ENCODE data around the gene TTC23L.

Gene TTC23L

DNA sequence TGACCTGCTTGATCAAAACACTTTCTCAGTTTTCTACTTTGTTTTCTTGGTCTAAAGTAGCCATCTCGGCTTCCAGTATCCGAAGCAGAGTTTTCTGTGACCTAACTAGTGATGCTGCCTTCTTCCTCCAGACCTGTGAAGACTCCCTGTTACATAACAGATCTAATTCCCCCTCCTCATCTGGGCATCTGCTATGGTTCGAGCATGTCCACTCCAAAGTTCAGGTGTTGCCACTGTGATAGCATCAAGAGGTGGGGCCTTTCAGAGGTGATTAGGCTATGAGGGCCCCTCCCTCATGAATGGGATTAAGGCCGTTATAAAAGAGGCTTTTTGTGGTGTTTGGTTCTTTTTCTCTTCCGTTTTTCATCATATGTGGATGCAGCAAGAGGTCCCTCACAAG, 20.3 kb downstream of the TTC23L start:
- Histone ChIP-seq H3K79me1 (ENCODE audit: low read depth, low read length) (no peaks in the 10 kb centered on the region), H3K4me1 (ENCODE audit: control insufficient read depth in 2 of 2, insufficient read depth in 1 of 2, low read depth in 1 of 2, low read length in 2 of 2) (peaks cover 0 to 8% of the 10 kb centered on the region in 2 donors), H3K36me3 (replicated peaks in 1 of 2; ENCODE audit: control insufficient read depth in 2 of 2, insufficient read depth in 2 of 2, low read length in 2 of 2) (no peaks in the 10 kb centered on the region), H2AFZ (ENCODE audit: low read length) (no peak overlapping the region), H2BK12ac (ENCODE audit: low read length) (no peak overlapping the region), H2AK5ac (ENCODE audit: low read depth, low read length) (no peak overlapping the region), H4K91ac (ENCODE audit: low read depth, low read length, poor library complexity) (no peak overlapping the region), H4K8ac (ENCODE audit: low read depth, low read length) (no peak overlapping the region), H3K9me3 (replicated peaks in 1 of 2; ENCODE audit: control insufficient read depth in 2 of 2, insufficient read depth in 1 of 2, low read depth in 1 of 2, low read length in 2 of 2) (no peaks in the 10 kb centered on the region), H3K23ac (ENCODE audit: low read depth, low read length, poor library complexity) (no peak overlapping the region), H3K9ac (ENCODE audit: low read depth, low read length, poor library complexity) (no peak overlapping the region), H3K27me3 (ENCODE audit: control insufficient read depth in 3 of 3, insufficient read depth in 3 of 3, low read depth in 1 of 3, low read length in 3 of 3) (no peaks in the 10 kb centered on the region), H3K4me3 (ENCODE audit: low read length in 2 of 2) (no peak overlapping the region), H2BK5ac (ENCODE audit: low read length) (no peak overlapping the region), H3K4me2 (ENCODE audit: insufficient read depth, low read length, poor library complexity, severe bottlenecking) (no peak overlapping the region), H3K27ac (replicated peaks; ENCODE audit: low read length) (no peak overlapping the region), H2BK15ac (ENCODE audit: low read length) (no peak overlapping the region), H3K4ac (ENCODE audit: low read length) (no peak overlapping the region), H3K14ac (ENCODE audit: low read length) (no peak overlapping the region), H2BK120ac (ENCODE audit: low read depth, low read length) (no peak overlapping the region), H3K18ac (ENCODE audit: low read length) (no peak overlapping the region)
- DNase-seq (ENCODE audit: low spot score), result no peak
- no CpG with 5 or more reads among the region's 5 CpGs for WGBS, 2 donors (ENCODE audit: extremely low coverage in 2 of 2, insufficient read length in 2 of 2, insufficient replicate concordance in 1 of 2)

DNA sequence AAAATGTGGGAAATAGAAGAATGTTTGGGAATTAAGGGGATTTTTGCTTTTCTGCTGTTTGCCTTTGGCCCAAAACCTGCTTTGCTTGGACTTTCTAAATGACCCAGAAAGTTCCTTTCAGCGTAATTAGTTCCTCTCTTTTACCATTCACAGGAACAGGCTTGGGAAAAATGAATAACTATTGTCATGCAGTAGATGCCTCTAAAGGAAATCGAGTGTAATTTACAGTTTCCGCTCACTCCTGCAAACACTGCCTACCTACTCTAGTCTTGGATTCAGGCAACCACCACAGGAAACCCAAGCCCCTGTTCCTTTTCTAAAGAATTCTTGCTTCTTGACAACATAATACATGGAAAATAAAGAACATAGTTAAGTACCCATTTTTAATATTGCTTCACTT, 25.0 kb downstream of the TTC23L start:
- Histone ChIP-seq H3K36me3 (replicated peaks in 1 of 2; ENCODE audit: control insufficient read depth in 2 of 2, insufficient read depth in 2 of 2, low read length in 2 of 2) (no peaks in the 10 kb centered on the region), H3K27ac (replicated peaks; ENCODE audit: low read length) (no peak overlapping the region), H4K91ac (ENCODE audit: low read depth, low read length, poor library complexity) (no peak overlapping the region), H2AFZ (ENCODE audit: low read length) (no peak overlapping the region), H2BK12ac (ENCODE audit: low read length) (no peak overlapping the region), H3K79me1 (ENCODE audit: low read depth, low read length) (no peaks in the 10 kb centered on the region), H3K4ac (ENCODE audit: low read length) (no peak overlapping the region), H2AK5ac (ENCODE audit: low read depth, low read length) (no peak overlapping the region), H2BK15ac (ENCODE audit: low read length) (no peak overlapping the region), H3K18ac (ENCODE audit: low read length) (no peak overlapping the region), H3K27me3 (ENCODE audit: control insufficient read depth in 3 of 3, insufficient read depth in 3 of 3, low read depth in 1 of 3, low read length in 3 of 3) (no peaks in the 10 kb centered on the region), H3K14ac (ENCODE audit: low read length) (no peak overlapping the region), H3K4me3 (ENCODE audit: low read length in 2 of 2) (no peak overlapping the region), H3K23ac (ENCODE audit: low read depth, low read length, poor library complexity) (no peak overlapping the region), H3K4me2 (ENCODE audit: insufficient read depth, low read length, poor library complexity, severe bottlenecking) (no peak overlapping the region), H2BK120ac (ENCODE audit: low read depth, low read length) (no peak overlapping the region), H2BK5ac (ENCODE audit: low read length) (no peak overlapping the region), H3K9me3 (replicated peaks in 1 of 2; ENCODE audit: control insufficient read depth in 2 of 2, insufficient read depth in 1 of 2, low read depth in 1 of 2, low read length in 2 of 2) (no peaks in the 10 kb centered on the region), H3K9ac (ENCODE audit: low read depth, low read length, poor library complexity) (no peak overlapping the region), H3K4me1 (ENCODE audit: control insufficient read depth in 2 of 2, insufficient read depth in 1 of 2, low read depth in 1 of 2, low read length in 2 of 2) (peaks cover 4 to 9% of the 10 kb centered on the region in 2 donors), H4K8ac (ENCODE audit: low read depth, low read length) (no peak overlapping the region)
- DNase-seq (ENCODE audit: low spot score), result no peak
- no CpG with 5 or more reads among the region's 3 CpGs for WGBS, 2 donors (ENCODE audit: extremely low coverage in 2 of 2, insufficient read length in 2 of 2, insufficient replicate concordance in 1 of 2)

DNA sequence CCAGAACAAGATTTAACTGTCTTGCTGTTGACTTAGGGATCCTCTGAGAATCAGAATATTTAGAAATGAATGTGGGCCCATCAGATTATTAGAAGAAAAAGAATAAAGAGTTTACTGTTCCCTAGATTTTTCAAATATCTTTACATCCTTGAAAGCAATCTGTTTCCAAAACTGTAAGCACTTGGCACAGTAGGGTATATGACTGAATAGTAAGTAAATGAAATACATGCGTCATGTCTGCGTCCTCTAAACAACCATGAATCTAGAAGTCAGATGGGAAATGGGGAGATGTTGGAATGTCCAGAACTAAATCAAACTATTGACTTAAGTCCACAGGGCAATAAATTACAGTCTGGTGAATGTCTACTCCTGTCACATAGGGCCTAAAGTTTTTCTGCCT, 26.1 kb downstream of the TTC23L start:
- no peak for DNase-seq (ENCODE audit: low spot score)
- H3K9ac ChIP-seq (ENCODE audit: low read depth, low read length, poor library complexity), result no peak overlapping the region
- no peak overlapping the region for H3K4me2 ChIP-seq (ENCODE audit: insufficient read depth, low read length, poor library complexity, severe bottlenecking)
- no CpG with 5 or more reads among the region's 2 CpGs for WGBS, 2 donors (ENCODE audit: extremely low coverage in 2 of 2, insufficient read length in 2 of 2, insufficient replicate concordance in 1 of 2)
- no peak overlapping the region for H3K4me3 ChIP-seq (ENCODE audit: low read length in 2 of 2)
- no peak overlapping the region for H4K91ac ChIP-seq (ENCODE audit: low read depth, low read length, poor library complexity)
- H3K23ac ChIP-seq (ENCODE audit: low read depth, low read length, poor library complexity), result no peak overlapping the region
- H4K8ac ChIP-seq (ENCODE audit: low read depth, low read length), result no peak overlapping the region
- H3K4ac ChIP-seq (ENCODE audit: low read length), result no peak overlapping the region
- H2BK15ac ChIP-seq (ENCODE audit: low read length), result no peak overlapping the region
- H2AFZ ChIP-seq (ENCODE audit: low read length), result no peak overlapping the region
- no peaks in the 10 kb centered on the region for H3K9me3 ChIP-seq (replicated peaks in 1 of 2; ENCODE audit: control insufficient read depth in 2 of 2, insufficient read depth in 1 of 2, low read depth in 1 of 2, low read length in 2 of 2)
- no peak overlapping the region for H2AK5ac ChIP-seq (ENCODE audit: low read depth, low read length)
- no peaks in the 10 kb centered on the region for H3K27me3 ChIP-seq (ENCODE audit: control insufficient read depth in 3 of 3, insufficient read depth in 3 of 3, low read depth in 1 of 3, low read length in 3 of 3)
- no peak overlapping the region for H3K27ac ChIP-seq (replicated peaks; ENCODE audit: low read length)
- no peaks in the 10 kb centered on the region for H3K36me3 ChIP-seq (replicated peaks in 1 of 2; ENCODE audit: control insufficient read depth in 2 of 2, insufficient read depth in 2 of 2, low read length in 2 of 2)
- H2BK120ac ChIP-seq (ENCODE audit: low read depth, low read length), result no peak overlapping the region
- H3K4me1 ChIP-seq (ENCODE audit: control insufficient read depth in 2 of 2, insufficient read depth in 1 of 2, low read depth in 1 of 2, low read length in 2 of 2), result peaks cover 4 to 9% of the 10 kb centered on the region in 2 donors
- H3K79me1 ChIP-seq (ENCODE audit: low read depth, low read length), result no peaks in the 10 kb centered on the region
- H2BK5ac ChIP-seq (ENCODE audit: low read length), result no peak overlapping the region
- H3K14ac ChIP-seq (ENCODE audit: low read length), result no peak overlapping the region
- H3K18ac ChIP-seq (ENCODE audit: low read length), result no peak overlapping the region
- H2BK12ac ChIP-seq (ENCODE audit: low read length), result no peak overlapping the region

DNA sequence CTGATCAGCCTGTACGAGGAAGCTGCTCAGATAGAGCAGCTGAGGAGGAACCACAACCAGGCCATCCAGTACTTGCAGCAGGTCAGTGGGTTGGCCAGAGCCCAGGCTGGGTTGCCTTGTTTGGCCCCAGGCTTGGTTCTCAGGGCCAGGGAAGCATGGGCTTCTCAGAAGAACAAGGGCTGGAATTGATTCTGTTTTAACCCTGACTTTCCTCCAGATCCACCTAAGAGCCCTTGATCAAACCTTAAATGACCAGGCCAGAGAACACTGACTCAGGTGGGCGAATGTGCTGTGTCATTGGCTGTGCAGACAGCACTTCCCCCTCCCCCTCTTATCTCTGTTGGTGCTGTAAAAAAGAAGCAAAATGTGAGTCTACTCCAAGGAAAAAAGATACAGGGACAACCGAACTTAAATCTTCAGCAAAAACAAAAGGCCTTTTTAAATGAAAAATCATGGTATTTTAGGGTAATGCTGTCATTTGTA, 28.1 kb downstream of the TTC23L start:
- H4K91ac ChIP-seq (ENCODE audit: low read depth, low read length, poor library complexity), result no peak overlapping the region
- no peak overlapping the region for H2AK5ac ChIP-seq (ENCODE audit: low read depth, low read length)
- WGBS, 2 donors (ENCODE audit: extremely low coverage in 2 of 2, insufficient read length in 2 of 2, insufficient replicate concordance in 1 of 2), result no CpG with 5 or more reads among the region's 3 CpGs
- H3K27ac ChIP-seq (replicated peaks; ENCODE audit: low read length), result no peak overlapping the region
- no peaks in the 10 kb centered on the region for H3K79me1 ChIP-seq (ENCODE audit: low read depth, low read length)
- H2BK12ac ChIP-seq (ENCODE audit: low read length), result no peak overlapping the region
- H2AFZ ChIP-seq (ENCODE audit: low read length), result peak overlapping the region; percentile 60
- no peak overlapping the region for H3K14ac ChIP-seq (ENCODE audit: low read length)
- H3K9ac ChIP-seq (ENCODE audit: low read depth, low read length, poor library complexity), result no peak overlapping the region
- H3K27me3 ChIP-seq (ENCODE audit: control insufficient read depth in 3 of 3, insufficient read depth in 3 of 3, low read depth in 1 of 3, low read length in 3 of 3), result no peaks in the 10 kb centered on the region
- H2BK120ac ChIP-seq (ENCODE audit: low read depth, low read length), result no peak overlapping the region
- no peak overlapping the region for H2BK15ac ChIP-seq (ENCODE audit: low read length)
- H3K4me1 ChIP-seq (ENCODE audit: control insufficient read depth in 2 of 2, insufficient read depth in 1 of 2, low read depth in 1 of 2, low read length in 2 of 2), result peaks cover 4 to 9% of the 10 kb centered on the region in 2 donors
- DNase-seq (ENCODE audit: low spot score), result no peak
- H3K23ac ChIP-seq (ENCODE audit: low read depth, low read length, poor library complexity), result peak overlapping the region; percentile 6
- H4K8ac ChIP-seq (ENCODE audit: low read depth, low read length), result no peak overlapping the region
- H2BK5ac ChIP-seq (ENCODE audit: low read length), result no peak overlapping the region
- no peak overlapping the region for H3K4ac ChIP-seq (ENCODE audit: low read length)
- no peaks in the 10 kb centered on the region for H3K36me3 ChIP-seq (replicated peaks in 1 of 2; ENCODE audit: control insufficient read depth in 2 of 2, insufficient read depth in 2 of 2, low read length in 2 of 2)
- H3K9me3 ChIP-seq (replicated peaks in 1 of 2; ENCODE audit: control insufficient read depth in 2 of 2, insufficient read depth in 1 of 2, low read depth in 1 of 2, low read length in 2 of 2), result peaks cover 0 to 6% of the 10 kb centered on the region in 2 donors
- no peak overlapping the region for H3K4me3 ChIP-seq (ENCODE audit: low read length in 2 of 2)
- H3K18ac ChIP-seq (ENCODE audit: low read length), result no peak overlapping the region
- no peak overlapping the region for H3K4me2 ChIP-seq (ENCODE audit: insufficient read depth, low read length, poor library complexity, severe bottlenecking)
